ENCODE results near the gene AUH.

The AUH gene

GRCh38 chr9:91301161-91301560 lies 60.6 kb downstream of the AUH start:
- in situ Hi-C loops (cut with MboI; ENCODE audit: low sequenced_read_pairs): no loop called here

GRCh38 chr9:91298311-91298710 lies 63.4 kb downstream of the AUH start:
- in situ Hi-C loops (cut with MboI; ENCODE audit: low sequenced_read_pairs): no loop called here

- in situ Hi-C loops (cut with MboI; ENCODE audit: low sequenced_read_pairs): no loop called here
These were observed 64.4 kb downstream of the AUH start for GRCh38 chr9:91297306-91297705.

GRCh38 chr9:91296354-91296753 lies 65.4 kb downstream of the AUH start:
- in situ Hi-C loops (cut with MboI; ENCODE audit: low sequenced_read_pairs): no loop called here

GRCh38 chr9:91295357-91295756 lies 66.4 kb downstream of the AUH start:
- in situ Hi-C loops (cut with MboI; ENCODE audit: low sequenced_read_pairs): no loop called here

- in situ Hi-C loops (cut with MboI; ENCODE audit: low sequenced_read_pairs): no loop called here
These were observed 69.9 kb downstream of the AUH start for GRCh38 chr9:91291866-91292265.

GRCh38 chr9:91289244-91289643 lies 72.5 kb downstream of the AUH start:
- in situ Hi-C loops (cut with MboI; ENCODE audit: low sequenced_read_pairs): no loop called here

GRCh38 chr9:91285729-91286353 lies 75.9 kb downstream of the AUH start:
- in situ Hi-C loops (cut with MboI; ENCODE audit: low sequenced_read_pairs): no loop called here

- in situ Hi-C loops (cut with MboI; ENCODE audit: low sequenced_read_pairs): no loop called here
These were observed 79.4 kb downstream of the AUH start for GRCh38 chr9:91282292-91282691.

GRCh38 chr9:91279296-91280204 lies 82.2 kb downstream of the AUH start:
- in situ Hi-C loops (cut with MboI; ENCODE audit: low sequenced_read_pairs): no loop called here

GRCh38 chr9:91276513-91276912 lies 85.2 kb downstream of the AUH start:
- in situ Hi-C loops (cut with MboI; ENCODE audit: low sequenced_read_pairs): no loop called here

- in situ Hi-C loops (cut with MboI; ENCODE audit: low sequenced_read_pairs): no loop called here
These were observed 86.1 kb downstream of the AUH start for GRCh38 chr9:91275655-91276054.

- in situ Hi-C loops (cut with MboI; ENCODE audit: low sequenced_read_pairs): no loop called here
These were observed 86.7 kb downstream of the AUH start for GRCh38 chr9:91274949-91275492.

GRCh38 chr9:91273853-91274552 lies 87.7 kb downstream of the AUH start:
- in situ Hi-C loops (cut with MboI; ENCODE audit: low sequenced_read_pairs): no loop called here

GRCh38 chr9:91271156-91271555 lies 90.6 kb downstream of the AUH start:
- in situ Hi-C loops (cut with MboI; ENCODE audit: low sequenced_read_pairs): no loop called here

- in situ Hi-C loops (cut with MboI; ENCODE audit: low sequenced_read_pairs): no loop called here
These were observed 91.7 kb downstream of the AUH start for GRCh38 chr9:91269907-91270491.

GRCh38 chr9:91266448-91266847 lies 95.3 kb downstream of the AUH start:
- in situ Hi-C loops (cut with MboI; ENCODE audit: low sequenced_read_pairs): no loop called here

- in situ Hi-C loops (cut with MboI; ENCODE audit: low sequenced_read_pairs): no loop called here
These were observed 96.2 kb downstream of the AUH start for GRCh38 chr9:91265514-91265913.

- in situ Hi-C loops (cut with MboI; ENCODE audit: low sequenced_read_pairs): no loop called here
These were observed 100.3 kb downstream of the AUH start for GRCh38 chr9:91261417-91261816.

- in situ Hi-C loops (cut with MboI; ENCODE audit: low sequenced_read_pairs): no loop called here
These were observed 102.6 kb downstream of the AUH start for GRCh38 chr9:91259162-91259561.

GRCh38 chr9:91258451-91258850 lies 103.3 kb downstream of the AUH start:
- in situ Hi-C loops (cut with MboI; ENCODE audit: low sequenced_read_pairs): no loop called here

Measured in HL-60/S4 treated with phorbol 12-myristate 13-acetate at 8.2 ng/mL for 4 days and 3 days (cell line).